ENCODE measurements around the gene POLE.

The POLE gene

DNA sequence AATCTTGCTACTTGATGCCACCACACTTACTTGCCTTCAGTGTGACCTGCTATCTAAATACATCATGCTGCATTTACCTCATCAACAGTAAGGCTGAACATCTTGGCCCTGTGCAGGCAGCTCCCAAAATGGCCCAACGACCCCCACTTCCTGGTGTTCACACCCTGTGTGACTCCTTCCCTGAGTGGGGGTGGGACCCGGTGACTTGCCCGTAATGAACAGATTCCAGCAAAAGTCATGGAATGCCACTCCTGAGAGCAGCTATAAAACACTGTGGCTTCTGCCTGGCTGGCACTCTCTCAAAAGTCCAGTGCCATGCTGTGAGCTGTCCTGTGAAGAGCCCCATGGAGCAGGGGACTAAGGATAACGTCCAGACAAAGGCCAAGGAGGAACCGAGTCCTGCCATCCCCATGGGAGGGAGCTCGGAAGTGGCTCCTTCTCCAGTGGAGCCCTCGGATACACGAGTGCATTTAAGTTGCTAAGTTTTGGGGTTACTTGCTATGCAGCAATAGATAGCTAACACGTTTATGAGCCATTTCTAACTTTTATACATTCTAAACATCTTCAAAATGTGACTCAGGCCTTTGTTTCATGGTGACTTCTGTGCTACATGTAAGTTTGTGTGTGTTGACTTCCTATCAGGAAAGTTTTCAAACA, 35.6 kb downstream of the POLE start:
- DNase-seq (ENCODE audit: low spot score), result no peak

- no peak for DNase-seq (ENCODE audit: low spot score)
Observed at GRCh38 chr12:132649226-132649945, 37.8 kb downstream of the POLE start.

GRCh38 chr12:132648616-132649225, 38.4 kb downstream of the POLE start:
- DNase-seq (ENCODE audit: low spot score), result no peak

DNA sequence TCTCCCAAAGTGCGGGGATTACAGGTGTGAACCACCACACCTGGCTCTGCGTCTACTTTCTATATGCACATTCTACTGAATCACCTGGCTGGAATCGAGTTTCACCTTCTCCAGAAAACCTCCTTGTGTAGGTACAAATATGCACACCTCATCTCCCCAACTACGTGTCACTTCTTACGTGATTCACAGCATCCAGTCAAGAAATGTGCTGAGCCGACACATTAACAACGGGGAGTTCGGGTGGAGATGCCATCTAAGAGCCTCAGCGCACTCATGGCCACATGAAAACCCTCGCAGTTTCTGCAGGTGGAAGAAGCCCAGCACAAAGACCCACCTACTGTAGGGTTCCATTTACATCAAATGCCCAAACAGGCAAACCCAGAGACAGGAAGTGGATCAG, 39.3 kb downstream of the POLE start:
- no peak for DNase-seq (ENCODE audit: low spot score)

DNA sequence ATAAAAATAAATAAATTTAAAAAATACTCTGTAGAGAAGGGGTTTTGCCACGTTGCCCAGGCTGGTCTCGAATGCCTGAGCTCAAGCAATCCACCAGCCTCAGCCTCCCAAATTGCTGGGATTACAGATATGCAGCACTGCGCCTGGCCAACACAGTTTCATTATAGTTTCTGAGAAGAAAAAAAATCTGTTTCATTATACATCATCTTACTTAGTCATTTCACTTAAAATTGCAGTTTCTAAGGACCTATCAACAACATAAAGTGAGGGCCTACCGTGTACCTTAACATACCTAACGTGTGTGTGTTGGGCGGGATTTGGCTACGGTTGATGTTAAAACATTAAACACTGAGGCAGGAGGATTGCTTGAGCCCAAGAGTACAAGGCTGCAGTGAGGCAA, 40.3 kb downstream of the POLE start:
- no peak for DNase-seq (ENCODE audit: low spot score)

DNA sequence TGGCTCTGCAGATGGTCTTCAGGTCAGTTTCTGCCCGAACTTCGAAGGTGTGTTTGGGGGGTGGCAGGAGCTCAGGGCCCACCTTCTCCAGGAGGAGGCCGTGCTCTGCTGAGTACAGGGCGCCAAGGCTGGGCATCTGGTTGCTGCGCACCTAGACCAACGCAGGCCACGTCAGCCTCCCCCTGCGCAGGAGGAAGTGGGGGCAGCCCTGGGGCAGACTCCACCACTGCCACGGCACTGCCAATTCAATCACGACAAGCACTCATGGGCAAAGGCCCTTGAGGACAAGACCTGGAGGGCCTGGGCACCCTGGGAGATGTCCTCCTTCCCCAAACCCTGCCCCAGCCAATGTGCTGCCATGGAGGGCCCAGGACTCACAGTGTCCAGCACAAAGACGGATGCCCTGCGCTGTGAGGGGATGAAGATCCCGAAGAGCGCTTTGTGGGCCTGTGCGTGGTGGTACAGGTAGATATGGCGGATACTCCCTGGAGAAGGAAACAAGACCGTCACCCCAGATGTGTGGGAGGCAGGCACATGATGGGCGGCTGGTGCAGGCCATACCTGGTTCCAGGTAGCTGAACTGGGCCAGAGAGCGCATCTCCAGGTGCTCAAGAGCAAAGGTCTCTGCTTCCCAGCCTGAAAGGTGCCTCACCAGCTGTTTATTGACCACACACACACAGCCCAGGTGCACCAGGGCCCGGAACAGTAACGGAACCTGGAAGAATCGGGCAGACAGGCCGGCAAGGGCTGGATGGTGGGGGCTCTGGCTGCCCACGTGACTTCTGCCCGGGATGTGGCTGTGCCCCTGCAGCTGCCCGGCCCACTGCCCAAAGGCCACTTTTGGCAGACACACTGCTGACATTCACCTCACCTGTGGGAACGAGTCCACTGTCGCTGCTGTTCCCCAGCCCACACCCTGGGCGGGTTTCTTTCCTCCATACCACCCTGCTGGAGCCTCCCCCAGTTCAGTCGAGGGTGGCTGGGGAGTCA, 44.0 kb downstream of the POLE start:
- no peak for DNase-seq (ENCODE audit: low spot score)

DNA sequence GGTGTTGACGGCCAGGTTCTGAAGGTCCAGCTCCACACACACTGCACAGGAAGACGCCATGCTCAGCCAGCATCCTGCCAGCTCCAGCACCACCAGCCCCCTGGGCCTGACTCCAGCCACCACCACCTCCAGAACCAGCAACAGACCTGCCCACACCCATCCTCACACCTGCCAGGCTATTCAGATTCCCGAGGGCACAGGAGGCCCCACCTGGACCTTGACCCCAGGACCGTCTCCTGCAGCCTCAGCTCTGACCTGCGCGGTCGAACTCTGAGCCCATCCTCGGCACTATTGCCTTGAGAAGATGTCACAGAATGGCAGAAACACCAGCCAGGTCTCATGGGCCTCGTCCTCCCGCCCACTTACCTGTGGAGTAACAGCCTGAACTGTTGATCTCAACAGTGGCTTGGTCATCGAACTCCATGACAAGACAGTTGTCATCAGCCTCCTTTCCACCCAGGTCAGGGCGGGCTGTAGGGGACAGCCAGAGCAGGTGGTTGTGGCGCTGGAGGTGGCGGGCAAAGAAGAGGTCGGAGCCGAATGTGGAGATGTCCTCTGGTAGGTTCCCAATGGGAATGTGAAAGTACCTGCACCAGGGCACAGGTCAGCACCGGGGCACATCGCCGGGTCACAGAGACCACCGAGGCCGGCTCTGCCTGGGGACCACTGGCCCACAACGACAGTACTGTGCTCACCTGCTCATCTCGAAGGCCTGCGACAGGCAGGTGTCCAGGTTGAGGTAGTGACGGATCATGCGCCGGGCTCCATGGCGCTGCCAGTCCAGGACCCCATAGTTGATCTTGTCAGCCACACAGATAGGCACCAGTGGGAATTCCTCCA, 45.1 kb downstream of the POLE start:
- DNase-seq (ENCODE audit: low spot score), result no peak

DNA sequence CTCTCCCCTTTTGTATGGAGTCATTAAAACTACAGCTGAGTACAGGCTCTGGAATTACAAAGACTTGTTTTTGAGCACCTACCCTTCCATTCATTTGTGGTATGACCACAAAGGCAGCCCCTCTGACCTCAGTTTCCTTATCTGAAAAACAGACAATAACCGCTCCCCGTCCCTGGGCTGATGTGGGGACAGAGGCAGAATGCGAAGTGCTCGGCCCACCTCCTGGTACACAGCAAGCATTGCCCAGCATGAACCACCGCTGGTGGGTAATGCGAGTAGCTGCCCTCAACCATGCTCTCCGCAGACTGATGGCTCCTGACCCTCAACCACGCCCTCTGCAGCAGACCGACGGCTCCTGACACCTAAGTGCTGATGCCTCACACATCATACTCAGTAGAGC, 46.2 kb downstream of the POLE start:
- no peak for DNase-seq (ENCODE audit: low spot score)

DNA sequence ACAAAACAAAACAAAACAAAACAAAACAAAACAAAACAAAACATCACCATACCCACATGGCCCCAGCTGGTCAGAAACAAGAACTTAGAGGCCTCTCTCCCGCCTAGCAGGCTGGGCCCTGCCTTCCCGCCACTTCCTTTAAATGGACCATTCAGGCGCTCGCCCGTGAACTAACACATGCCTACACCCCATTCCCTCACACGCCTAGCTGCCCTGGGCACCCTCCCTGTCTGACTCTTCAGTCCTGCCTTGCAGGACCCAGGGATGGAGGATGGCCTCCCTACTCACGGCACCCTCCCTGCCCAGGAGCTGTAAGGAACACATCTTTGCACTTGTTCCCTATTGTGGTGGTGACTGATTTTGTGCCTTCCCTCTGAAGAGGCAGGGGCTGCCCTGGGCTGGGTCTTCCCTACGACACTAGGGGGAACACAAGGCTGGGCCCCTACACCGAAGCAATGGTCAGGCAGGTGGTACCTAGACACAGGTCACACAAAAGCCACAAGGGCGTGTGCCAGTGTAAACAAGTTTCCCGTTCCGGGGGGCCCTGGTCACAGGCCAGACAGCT, 47.1 kb downstream of the POLE start:
- no peak for DNase-seq (ENCODE audit: low spot score)

GRCh38 chr12:132638541-132639408, 48.4 kb downstream of the POLE start:
- peak; percentile 84 for DNase-seq (ENCODE audit: low spot score)

GRCh38 chr12:132637811-132638210, 49.3 kb downstream of the POLE start:
- no peak for DNase-seq (ENCODE audit: low spot score)

- no peak for DNase-seq (ENCODE audit: low spot score)
Observed at GRCh38 chr12:132635076-132635955, 51.8 kb downstream of the POLE start.

DNA sequence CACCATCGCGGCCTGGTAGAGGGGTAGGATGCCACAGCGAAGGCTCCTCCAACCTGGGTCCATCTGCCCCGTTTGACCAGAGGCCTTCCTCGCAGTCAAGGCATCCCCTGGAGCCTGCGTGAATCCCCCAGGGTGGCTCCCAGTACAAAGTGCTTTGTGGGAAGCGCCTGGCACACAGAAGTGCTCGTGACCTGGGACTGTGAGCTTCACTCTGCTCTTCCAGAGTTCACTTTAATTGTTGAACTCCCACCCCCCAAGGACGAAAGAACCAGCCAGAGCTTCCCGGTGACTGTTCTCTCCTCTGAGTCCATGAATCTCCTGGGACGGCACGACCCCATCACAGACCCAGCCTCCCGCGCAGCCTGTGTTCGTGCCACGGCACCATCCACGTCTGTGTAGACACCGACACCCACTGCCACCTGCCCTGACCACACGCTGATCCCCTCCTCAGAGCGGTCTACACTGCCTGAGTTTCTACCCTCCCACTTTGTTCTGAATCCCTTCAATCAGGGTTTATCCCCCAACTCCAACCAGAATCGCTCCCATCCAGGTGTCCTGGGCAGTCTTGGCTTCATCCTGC, 52.6 kb downstream of the POLE start:
- no peak for DNase-seq (ENCODE audit: low spot score)

GRCh38 chr12:132633901-132634300, 53.2 kb downstream of the POLE start:
- no peak for DNase-seq (ENCODE audit: low spot score)

DNA sequence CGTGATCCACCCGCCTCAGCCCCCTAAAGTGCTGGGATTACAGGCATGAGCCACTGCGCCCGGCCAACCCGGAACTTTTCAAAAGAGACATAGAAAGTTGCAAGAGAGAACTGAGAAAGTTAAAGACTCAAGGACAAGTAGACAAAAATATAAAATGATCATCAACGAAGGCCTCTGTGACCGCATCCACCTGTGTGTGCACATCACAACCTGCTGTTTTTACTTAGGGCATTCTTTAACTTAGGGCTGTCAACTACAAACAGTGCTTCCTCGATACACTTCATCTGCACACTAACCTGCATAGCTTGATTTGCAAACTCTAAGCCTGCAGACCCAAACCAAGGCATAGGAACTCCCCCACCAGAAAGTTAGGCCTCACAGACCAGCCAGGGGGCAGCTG, 53.7 kb downstream of the POLE start:
- DNase-seq (ENCODE audit: low spot score), result no peak

DNA sequence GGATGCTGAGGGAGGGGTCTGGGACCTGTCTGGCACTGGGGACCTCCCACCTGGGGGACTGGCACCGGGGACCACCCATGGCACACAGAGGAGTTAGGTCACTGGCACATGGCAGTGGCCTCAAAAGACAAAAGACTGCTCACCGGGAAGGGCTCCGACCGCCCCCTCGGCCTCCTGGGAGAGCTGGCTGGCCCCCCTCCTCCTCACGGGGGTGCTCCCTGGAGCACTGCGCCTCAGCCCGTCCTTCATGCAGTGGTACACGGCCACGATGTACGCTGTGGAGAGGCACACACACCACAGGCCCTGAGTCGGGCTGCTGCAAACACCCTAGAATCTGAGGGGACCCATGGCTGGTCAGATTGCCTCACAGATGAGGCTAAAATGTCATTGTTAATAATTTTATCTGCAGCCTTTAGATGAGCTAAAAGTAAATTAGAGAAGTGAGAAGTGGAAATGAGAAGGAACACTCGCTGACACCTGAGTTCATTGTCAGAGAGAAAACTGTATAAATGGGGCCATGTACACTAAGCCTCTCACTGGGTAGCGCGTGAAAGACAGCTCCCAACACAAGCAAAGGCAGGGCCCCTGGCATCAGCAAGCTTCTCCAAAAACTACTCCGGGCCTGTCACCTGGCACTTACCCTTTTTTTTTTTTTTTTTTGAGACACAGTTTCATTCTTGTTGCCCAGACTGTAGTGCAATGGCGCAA, 54.5 kb downstream of the POLE start:
- no peak for DNase-seq (ENCODE audit: low spot score)

- DNase-seq (ENCODE audit: low spot score), result peak; percentile 23
Observed at GRCh38 chr12:132631666-132632065, 55.5 kb downstream of the POLE start.

- DNase-seq (ENCODE audit: low spot score), result no peak
Observed at GRCh38 chr12:132630672-132631071, 56.5 kb downstream of the POLE start.

Data from D341Med (cell line).